GM21515 (cell line): ENCODE results near the gene MZT2B.
"Not testable (repeated sequence)": the region's sequence is repeated elsewhere in the genome, so short reads cannot be mapped to it uniquely, and the experiment has no call there.

Source experiments
- ATAC-seq: cut with Tn5 transposase; IDR thresholded peaks from one replicate; pipeline ENCODE4 v1.9.1; 2021; ENCODE audit not compliant: unreplicated experiment

MZT2B gene

DNA sequence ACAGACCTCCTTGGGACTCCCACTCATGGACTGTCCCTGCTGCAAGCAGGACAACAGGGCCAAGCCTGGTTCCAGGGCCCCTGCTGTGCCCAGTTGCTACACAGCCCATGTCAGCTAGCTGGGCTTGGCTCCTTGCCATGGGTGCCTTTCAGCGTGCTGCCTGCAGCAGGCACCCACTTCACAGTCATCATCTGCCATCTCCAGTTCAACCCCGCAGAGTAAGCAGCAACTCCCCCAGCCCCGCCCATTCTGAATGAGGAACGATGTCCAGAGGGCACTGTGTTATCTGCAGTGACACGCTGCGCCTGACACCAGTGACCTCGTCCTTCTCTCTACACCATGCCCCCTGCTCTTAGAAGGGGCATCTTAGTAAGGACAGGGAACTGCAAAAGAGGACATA is 20.5 kb downstream of the MZT2B start:
- not testable (repeated sequence) for ATAC-seq

DNA sequence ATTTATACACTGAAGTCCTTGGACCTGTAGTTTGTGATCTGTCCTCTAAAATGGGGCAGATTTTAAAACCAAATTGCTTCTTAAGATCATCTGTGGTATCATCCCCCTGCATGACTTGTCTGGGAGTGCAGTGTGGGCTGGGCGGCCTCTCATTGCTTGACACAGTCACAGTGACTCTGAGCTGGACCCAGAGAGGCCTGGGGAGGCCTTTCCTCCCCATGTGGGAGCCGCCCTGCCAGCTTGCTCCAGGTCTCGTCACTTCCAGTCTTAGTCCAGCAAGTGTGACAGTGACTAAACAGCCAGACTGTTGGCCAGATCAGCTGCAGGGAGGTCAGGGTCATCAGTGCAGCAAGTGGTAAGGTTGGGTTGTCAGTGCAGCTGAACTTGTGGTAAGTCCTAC is 21.1 kb downstream of the MZT2B start:
- ATAC-seq: not testable (repeated sequence)

DNA sequence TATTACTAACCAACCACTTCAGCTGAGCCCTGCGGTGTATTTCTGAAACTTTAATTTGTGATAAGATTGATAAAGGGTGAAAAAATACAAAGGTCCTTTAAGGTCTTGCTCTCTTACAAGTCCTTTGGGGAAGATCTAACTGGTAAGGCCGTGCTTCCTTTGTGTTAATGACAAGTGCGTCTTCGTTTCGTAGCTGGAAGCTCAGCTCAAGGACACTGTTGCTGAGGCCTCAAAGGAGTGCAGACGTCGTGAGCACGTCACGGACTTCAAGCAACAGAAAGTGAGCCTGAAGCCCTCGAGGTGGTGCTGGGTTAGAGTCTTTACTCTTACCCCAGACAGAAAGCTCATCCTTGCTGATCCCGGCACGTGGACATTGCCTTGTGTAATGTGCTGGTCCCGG is 25.0 kb downstream of the MZT2B start:
- ATAC-seq: not testable (repeated sequence)

DNA sequence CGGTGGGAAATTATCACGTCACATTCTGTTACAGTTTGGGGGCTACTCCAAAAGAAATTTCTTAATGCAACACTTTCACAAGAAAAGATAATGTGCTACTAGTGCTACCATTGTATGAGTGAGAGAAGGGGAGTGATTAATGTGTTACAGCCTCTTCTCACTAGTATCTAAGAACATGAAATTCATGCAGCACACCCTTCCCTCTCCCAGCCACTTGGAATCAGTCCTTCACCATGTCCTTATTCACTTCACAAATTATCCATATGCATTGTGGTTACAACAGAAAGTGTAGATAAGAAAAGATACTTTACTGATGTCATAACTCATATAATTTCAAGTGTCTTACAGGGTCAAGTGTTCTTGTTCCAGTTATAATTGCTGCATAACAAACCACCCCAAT is 37.1 kb downstream of the MZT2B start:
- not testable (repeated sequence) for ATAC-seq

DNA sequence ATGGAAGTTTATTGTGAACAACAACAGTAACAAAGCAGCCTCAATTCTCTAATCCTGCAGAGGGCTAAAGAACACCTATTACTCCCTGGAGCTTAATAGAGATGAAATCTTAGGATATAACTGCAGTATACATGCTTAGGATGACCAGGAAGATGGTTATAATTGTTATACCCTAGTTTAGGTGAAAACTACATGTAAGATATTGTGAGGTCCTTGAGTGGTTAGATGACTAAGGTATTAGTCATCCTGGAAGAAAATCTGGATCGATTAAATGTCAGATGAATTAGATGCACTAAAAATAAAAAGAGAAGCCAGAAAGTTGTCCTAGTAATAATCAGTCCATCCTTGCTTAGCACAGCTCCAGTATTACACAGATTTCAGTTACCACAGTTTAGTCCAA is 38.4 kb downstream of the MZT2B start:
- ATAC-seq: not testable (repeated sequence)

DNA sequence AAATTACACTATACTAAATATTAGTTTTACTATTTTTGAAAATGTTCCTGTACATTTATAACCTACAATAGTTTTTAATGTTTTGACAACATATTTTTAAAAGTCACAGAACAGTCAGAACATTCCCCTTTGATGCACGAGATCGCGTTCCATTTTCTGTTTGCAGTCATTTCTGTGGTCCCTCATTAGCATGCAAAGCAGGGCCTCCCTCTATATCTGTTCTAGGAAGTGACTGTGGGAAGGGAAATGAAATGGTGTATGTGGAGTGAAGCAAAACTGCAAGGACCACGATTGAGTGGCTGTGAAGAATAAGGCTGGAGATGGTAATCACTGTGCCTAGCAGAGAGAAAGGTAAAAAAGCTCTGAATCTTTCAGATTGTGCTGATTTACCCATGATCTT is 40.5 kb downstream of the MZT2B start:
- peak; percentile 92 for ATAC-seq

DNA sequence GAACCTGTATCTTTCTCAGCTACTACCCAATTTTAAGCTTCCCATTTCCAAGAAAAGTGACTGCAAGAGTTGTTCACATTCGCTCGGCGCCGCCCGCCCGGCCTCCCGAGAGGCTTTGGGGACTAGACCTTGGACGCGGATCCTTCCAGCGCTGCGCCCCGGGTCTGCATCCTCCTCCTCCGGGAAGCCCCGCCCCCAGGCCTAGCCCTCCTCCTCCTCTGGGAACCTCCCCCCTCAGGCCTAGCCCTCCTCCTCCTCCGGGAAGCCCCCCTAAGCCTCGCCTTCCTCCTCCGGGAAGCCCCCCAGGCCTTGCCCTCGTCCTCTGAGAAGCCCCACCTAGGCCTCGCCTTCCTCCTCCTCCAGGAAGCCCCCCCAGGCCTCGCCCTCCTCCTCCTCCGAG is 45.9 kb downstream of the MZT2B start:
- not testable (repeated sequence) for ATAC-seq

DNA sequence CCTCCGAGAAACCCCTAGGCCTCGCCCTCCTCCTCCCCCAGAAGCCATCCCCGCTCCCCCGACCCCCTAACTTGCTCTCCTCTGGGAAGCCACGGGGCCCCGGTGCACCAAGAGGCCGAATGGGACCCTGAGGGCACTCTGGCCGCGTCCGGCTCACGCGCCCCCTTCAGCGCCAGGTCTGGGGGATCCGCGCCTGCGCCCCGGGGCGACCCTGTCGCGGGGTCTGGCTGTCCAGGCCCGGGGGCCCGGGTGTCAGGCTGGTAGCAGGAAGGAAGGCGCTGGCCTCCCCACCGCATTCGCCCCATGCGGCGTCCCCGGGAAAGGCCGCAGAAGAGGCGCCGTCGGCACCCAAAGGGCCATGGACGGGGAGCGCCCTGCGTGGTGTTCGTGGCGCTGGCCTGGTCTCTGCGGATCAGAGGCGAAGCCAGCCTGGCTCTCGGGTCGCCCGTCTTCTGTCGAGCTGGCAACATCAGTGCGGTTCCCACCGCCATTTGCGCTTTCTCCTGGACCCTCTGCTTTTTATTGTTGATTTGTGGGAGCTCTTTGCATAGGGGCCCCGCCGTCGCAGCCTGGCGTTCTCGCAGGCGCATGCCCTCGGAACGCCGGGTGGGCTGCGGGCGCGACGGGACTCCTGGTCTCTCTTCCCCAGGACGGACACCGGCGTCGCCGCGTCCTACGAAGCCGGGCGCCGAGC is 46.6 kb downstream of the MZT2B start:
- ATAC-seq: not testable (repeated sequence)

DNA sequence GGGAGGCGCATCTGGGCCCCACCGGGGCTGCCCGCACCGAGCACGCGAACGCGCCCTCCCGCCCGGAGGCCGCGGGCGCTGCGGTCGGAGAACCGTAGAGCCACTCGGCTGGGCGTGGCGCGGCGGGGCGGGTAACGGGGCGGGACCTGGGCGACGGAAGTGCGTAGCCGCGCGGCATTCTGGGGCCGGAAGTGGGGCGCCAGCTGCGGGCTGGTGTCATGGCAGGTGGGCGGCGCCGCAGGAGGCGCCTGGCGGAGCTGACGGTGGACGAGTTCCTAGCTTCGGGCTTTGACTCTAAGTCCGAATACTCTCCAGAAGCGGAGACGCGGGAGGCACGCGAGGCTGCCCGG is 47.1 kb downstream of the MZT2B start:
- ATAC-seq: not testable (repeated sequence)

DNA sequence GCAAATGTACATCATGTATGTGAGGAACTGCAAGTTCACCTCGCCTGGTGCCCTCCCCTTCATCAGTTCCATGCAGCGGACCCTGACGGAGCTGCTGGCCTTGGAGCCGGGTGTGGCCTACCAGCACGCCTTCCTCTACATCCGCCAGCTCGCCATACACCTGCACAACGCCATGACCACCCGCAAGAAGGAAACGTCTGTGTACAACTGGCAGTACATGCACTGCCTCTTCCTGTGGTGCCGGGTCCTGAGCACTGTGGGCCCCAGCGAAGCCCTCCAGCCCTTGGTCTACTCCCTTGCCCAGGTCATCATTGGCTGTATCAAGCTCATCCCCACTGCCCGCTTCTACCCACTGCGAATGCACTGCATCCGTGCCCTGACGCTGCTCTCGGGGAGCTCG is 48.3 kb downstream of the MZT2B start:
- ATAC-seq: not testable (repeated sequence)

DNA sequence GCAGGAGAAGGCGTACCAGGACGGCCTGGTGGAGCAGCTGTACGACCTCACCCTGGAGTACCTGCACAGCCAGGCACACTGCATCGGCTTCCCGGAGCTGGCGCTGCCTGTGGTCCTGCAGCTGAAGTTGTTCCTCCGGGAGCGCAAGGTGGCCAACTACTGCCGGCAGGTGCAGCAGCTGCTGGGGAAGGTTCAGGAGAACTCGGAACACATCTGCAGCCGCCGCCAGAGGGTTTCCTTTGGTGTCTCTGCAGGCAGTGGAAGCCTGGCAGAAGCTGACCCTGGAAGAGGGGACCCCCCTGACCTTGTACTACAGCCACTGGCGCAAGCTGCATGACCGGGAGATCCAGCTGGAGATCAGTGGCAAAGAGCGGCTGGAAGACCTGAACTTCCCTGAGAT is 48.8 kb downstream of the MZT2B start:
- not testable (repeated sequence) for ATAC-seq

DNA sequence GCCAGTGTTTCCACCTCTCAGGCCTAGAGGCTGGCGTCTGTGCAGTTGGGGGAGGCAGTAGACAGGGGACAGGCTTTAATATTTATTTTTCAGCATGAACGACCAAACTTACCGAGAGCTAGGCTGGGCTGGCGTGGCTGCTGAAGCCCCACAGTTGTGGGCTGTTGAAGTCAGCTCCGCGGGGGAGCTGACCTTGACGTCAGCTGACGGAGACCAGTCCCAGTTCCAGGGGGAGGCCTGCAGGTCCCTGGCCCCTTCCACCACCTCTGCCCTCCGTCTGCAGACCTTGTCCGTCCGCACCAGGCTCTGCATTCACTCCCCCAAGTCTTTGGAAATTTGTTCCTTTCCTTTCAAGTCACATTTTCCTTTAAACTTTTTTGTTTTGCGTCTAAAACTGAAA is 49.6 kb downstream of the MZT2B start:
- ATAC-seq: no peak

DNA sequence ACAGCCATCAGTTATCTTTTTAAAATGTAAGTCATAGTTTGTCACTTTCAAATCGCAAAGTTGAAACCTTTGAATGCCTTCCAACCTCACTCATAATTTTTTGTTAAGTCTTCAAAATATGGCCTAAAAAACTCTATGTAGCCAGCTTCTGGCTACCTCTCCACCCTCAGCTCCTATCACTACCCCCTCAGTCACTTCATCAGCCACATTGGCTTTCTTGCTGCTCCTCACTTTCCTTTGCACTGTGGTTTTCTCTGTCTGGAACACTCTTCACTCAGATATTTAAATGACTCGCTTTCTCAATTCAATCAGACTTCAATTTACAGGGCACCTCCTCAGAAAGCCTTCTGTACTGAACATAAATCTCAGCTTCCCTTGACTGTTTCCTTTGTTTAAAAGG is 51.0 kb downstream of the MZT2B start:
- ATAC-seq: not testable (repeated sequence)

DNA sequence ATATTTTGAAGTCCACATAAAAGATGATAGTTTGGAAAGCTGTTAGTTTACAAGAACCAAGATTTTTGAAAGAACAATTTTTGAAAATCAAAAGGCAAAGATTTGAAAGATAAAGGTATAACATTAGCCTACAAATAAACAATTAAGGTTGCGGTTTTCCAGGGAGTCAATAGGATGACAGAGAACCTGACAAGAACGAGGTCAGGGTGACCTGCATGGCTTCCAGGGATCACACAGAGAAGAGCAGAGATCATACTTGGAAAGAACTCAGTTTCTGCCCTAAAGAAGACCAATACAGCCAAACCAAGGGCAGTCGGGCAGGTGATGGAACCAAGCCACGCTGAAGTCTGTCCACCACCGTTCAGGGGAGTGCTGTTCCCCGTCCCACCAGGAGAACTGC is 57.5 kb downstream of the MZT2B start:
- not testable (repeated sequence) for ATAC-seq
